H9 (cell line): ENCODE measurements around the gene B3GNT9. TPM values are rescaled to one million over a fixed set of nuclear protein-coding genes. Genes with fewer than 3 reads are reported as not detected.

Experiments
- DNase-seq: peaks from one replicate; pipeline ENCODE4 v3.0.0-alpha.2; 2017
- H2AFZ ChIP-seq: one replicate; pipeline ENCODE4 v1.6.1; 2013; ENCODE audit warnings: mild to moderate bottlenecking, low read length, control low read depth, moderate library complexity
- H2AK5ac ChIP-seq: 2 replicates; pipeline ENCODE4 v1.6.1; 2013; ENCODE audit warnings: low read length, control low read depth, mixed read lengths; ENCODE audit not compliant: insufficient read length
- H2BK120ac ChIP-seq: one replicate; pipeline ENCODE4 v1.6.1; 2013; ENCODE audit warnings: low read depth, mild to moderate bottlenecking, low read length, control low read depth, inconsistent platforms; ENCODE audit not compliant: poor library complexity, severe bottlenecking
- H2BK12ac ChIP-seq: 2 replicates; pipeline ENCODE4 v1.6.1; 2013; ENCODE audit warnings: low read length, control low read depth, mixed read lengths, low read depth; ENCODE audit not compliant: insufficient read length
- H2BK15ac ChIP-seq: 2 replicates; pipeline ENCODE4 v1.6.1; 2013; ENCODE audit warnings: low read depth, low read length, control low read depth
- H2BK20ac ChIP-seq: one replicate; pipeline ENCODE4 v1.6.1; 2013; ENCODE audit warnings: low read depth, mild to moderate bottlenecking, low read length, control low read depth, inconsistent platforms; ENCODE audit not compliant: poor library complexity, severe bottlenecking
- H2BK5ac ChIP-seq: 2 replicates; pipeline ENCODE4 v1.6.1; 2013; ENCODE audit warnings: low read length, control low read depth, mixed read lengths; ENCODE audit not compliant: insufficient read length
- H3K14ac ChIP-seq: 2 replicates; pipeline ENCODE4 v1.6.1; 2013; ENCODE audit warnings: low read length, control low read depth; ENCODE audit not compliant: insufficient read depth
- H3K18ac ChIP-seq: 2 replicates; pipeline ENCODE4 v1.6.1; 2013; ENCODE audit warnings: low read depth, mild to moderate bottlenecking, mixed read lengths, low read length, control low read depth; ENCODE audit not compliant: insufficient read length
- H3K23ac ChIP-seq: 2 replicates; pipeline ENCODE4 v1.6.1; 2013; ENCODE audit warnings: low read length, control low read depth, mixed read lengths, low read depth; ENCODE audit not compliant: insufficient read length
- H3K23me2 ChIP-seq: 2 replicates; pipeline ENCODE4 v1.6.1; 2013; ENCODE audit warnings: low read depth, mild to moderate bottlenecking, mixed read lengths, low read length, control low read depth; ENCODE audit not compliant: insufficient read length, poor library complexity, severe bottlenecking
- H3K27ac ChIP-seq: 2 replicates; pipeline ENCODE4 v1.5.1; 2013; ENCODE audit warnings: low read length, control low read depth, mixed read lengths, low read depth; ENCODE audit not compliant: insufficient read length
- H3K27me3 ChIP-seq: 2 replicates; pipeline ENCODE4 v1.6.1; 2013; ENCODE audit warnings: low read length, control low read depth, inconsistent platforms; ENCODE audit not compliant: insufficient read depth
- H3K4ac ChIP-seq: 2 replicates; pipeline ENCODE4 v1.6.1; 2013; ENCODE audit warnings: low read depth, mild to moderate bottlenecking, control low read depth, inconsistent platforms, low read length, moderate library complexity
- H3K4me1 ChIP-seq: 2 replicates; pipeline ENCODE4 v1.6.1; 2013; ENCODE audit warnings: low read length, control low read depth, inconsistent platforms; ENCODE audit not compliant: insufficient read depth
- H3K4me2 ChIP-seq: 2 replicates; pipeline ENCODE4 v1.6.1; 2013; ENCODE audit warnings: low read length, control low read depth, mixed read lengths; ENCODE audit not compliant: insufficient read length, insufficient read depth
- H3K56ac ChIP-seq: 2 replicates; pipeline ENCODE4 v1.6.1; 2013; ENCODE audit warnings: low read depth, mild to moderate bottlenecking, mixed read lengths, low read length, control low read depth; ENCODE audit not compliant: insufficient read length
- H3K79me1 ChIP-seq: 2 replicates; pipeline ENCODE4 v1.6.1; 2013; ENCODE audit warnings: low read depth, mild to moderate bottlenecking, moderate library complexity, low read length, control low read depth, inconsistent platforms; ENCODE audit not compliant: insufficient read depth, poor library complexity, severe bottlenecking
- H3K79me2 ChIP-seq: 2 replicates; pipeline ENCODE4 v1.6.1; 2013; ENCODE audit warnings: low read length, control low read depth, inconsistent platforms; ENCODE audit not compliant: insufficient read depth
- H3K9ac ChIP-seq: 2 replicates; pipeline ENCODE4 v1.6.1; 2013; ENCODE audit warnings: low read length, control low read depth, mixed read lengths; ENCODE audit not compliant: insufficient read length; ENCODE audit errors: extremely low read depth
- H3K9me3 ChIP-seq: one replicate; pipeline ENCODE4 v1.6.1; 2013; ENCODE audit warnings: low read depth, low read length, inconsistent platforms; ENCODE audit not compliant: control insufficient read depth
- H3T11ph ChIP-seq: one replicate; pipeline ENCODE4 v1.6.1; 2013; ENCODE audit warnings: mild to moderate bottlenecking, low read length, control low read depth, inconsistent platforms
- H4K20me1 ChIP-seq: one replicate; pipeline ENCODE4 v1.6.1; 2013; ENCODE audit not compliant: control insufficient read depth, insufficient read length, insufficient read depth
- H4K5ac ChIP-seq: 2 replicates; pipeline ENCODE4 v1.6.1; 2013; ENCODE audit warnings: low read depth, mild to moderate bottlenecking, mixed read lengths, low read length, control low read depth; ENCODE audit not compliant: insufficient read length
- H4K8ac ChIP-seq: replicated peaks from 2 replicates; pipeline ENCODE4 v1.6.1; 2013; ENCODE audit warnings: low read length, control low read depth, mixed read lengths, low read depth; ENCODE audit not compliant: insufficient read length
- H4K91ac ChIP-seq: 2 replicates; pipeline ENCODE4 v1.6.1; 2013; ENCODE audit warnings: low read depth, mild to moderate bottlenecking, moderate library complexity, mixed read lengths, low read length, control low read depth; ENCODE audit not compliant: insufficient read length
- H3K27ac Mint-ChIP-seq, 3 experiments: 2 replicates in 2 of 3; 3 replicates in 1 of 3; pipeline ENCODE4 v1.8.0; 2020 to 2021; ENCODE audit warnings: mixed read lengths in 3 of 3, mild to moderate bottlenecking in 1 of 3, moderate library complexity in 1 of 3
- H3K27me3 Mint-ChIP-seq: 2 replicates; pipeline ENCODE4 v1.8.0; 2021; ENCODE audit warnings: low read depth, mild to moderate bottlenecking, moderate library complexity, mixed read lengths
- H3K36me3 Mint-ChIP-seq, 3 experiments: 2 replicates in 2 of 3; 3 replicates in 1 of 3; pipeline ENCODE4 v1.8.0; 2020 to 2021; ENCODE audit warnings: low read depth in 3 of 3, mixed read lengths in 3 of 3; ENCODE audit not compliant: insufficient read depth in 1 of 3
- H3K4me1 Mint-ChIP-seq, 2 experiments: 2 replicates each; pipeline ENCODE4 v1.8.0; 2020; ENCODE audit warnings: mixed read lengths in 2 of 2
- H3K4me3 Mint-ChIP-seq, 2 experiments: 2 replicates in 1 of 2; 3 replicates in 1 of 2; pipeline ENCODE4 v1.8.0; 2020 to 2021; ENCODE audit warnings: mild to moderate bottlenecking in 2 of 2, mixed read lengths in 2 of 2, moderate library complexity in 1 of 2
- H3K9me3 Mint-ChIP-seq, 2 experiments: 2 replicates in 1 of 2; 3 replicates in 1 of 2; pipeline ENCODE4 v1.8.0; 2020; ENCODE audit warnings: mild to moderate bottlenecking in 2 of 2, mixed read lengths in 2 of 2, moderate library complexity in 1 of 2
- WGBS: extraction: QIAGEN DNeasy Blood & Tissue Kit; methylation state at CpG from one replicate; pipeline ENCODE4 v1.1.7; 2013; ENCODE audit warnings: missing lambda C conversion rate, low lambda C conversion rate, mixed read lengths; ENCODE audit not compliant: insufficient read length; ENCODE audit errors: extremely low coverage; 5-methylcytosine and 5-hydroxymethylcytosine counted together
- total RNA-seq: library from RNA; stranded (reverse); gene quantifications from 2 replicates; pipeline ENCODE4 v1.2.1, GENCODE V29; 2021
- TF ChIP-seq, protein P1 (sequence below): fragments of 200-600 bp; sonication (generic); conservative IDR thresholded peaks from 3 replicates; pipeline ENCODE4 v1.8.0; 2021; ENCODE audit warnings: antibody characterized with exemption, mild to moderate bottlenecking

Gene B3GNT9
- total RNA-seq, 1 experiment from 2014 or later = 11.2 TPM

DNA sequence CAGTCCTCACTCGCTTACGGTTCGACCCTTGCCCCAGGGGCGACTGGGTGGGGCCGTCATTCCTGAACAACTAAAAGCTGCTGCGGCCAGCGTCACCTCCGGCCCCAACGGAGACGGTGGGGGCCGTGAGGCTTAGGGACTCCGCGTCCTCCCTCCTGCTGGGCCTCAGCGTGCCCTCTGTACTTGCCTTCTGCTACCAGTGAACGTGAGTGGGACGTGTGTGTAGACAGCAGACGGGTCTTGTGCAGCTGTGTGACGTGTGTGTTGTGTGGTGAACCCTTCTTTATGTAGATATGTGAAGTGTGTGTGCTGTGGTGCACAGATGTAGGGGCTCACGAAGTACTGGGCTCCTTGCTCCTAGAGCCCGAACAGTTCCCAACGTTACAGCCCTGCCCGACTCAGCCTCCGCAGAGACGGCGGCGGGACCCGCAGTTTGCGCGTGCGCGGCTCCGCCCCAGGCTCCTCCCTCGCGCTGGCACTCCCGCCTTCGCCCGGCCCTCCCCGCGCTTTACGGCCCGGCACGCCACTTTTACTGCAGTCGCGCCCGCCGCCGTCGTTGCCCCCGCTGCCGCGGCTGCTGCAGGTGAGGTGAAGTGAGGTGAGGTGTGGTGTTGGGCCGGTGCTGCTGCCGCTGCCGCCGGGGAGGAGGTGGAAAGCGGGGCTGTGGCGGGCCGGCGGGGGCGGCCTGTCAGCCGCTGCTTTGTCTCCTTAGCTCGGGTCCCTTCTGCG is 41.2 kb downstream of the B3GNT9 start, which contains the start of gene PHAF1:
TSS of gene PHAF1 (plus strand) at position 535 of the 729 bp plus-strand sequence. CDS start 235 bp downstream, outside the sequence.
- Histone ChIP-seq H2AK5ac (no peak within 1 kb of the TSS), H3K9me3 (no peaks in the 10 kb centered on the region), H3K9ac (peak within 1 kb of the TSS; percentile 81), H3K23me2 (peaks cover 9% of the 10 kb centered on the region), H3K4ac (no peak within 1 kb of the TSS), H3K18ac (peak within 1 kb of the TSS; percentile 92), H2BK5ac (no peak within 1 kb of the TSS), H2AFZ (peak within 1 kb of the TSS; percentile 23), H3K4me1 (no peaks in the 10 kb centered on the region), H2BK120ac (no peak within 1 kb of the TSS), H3K23ac (no peak within 1 kb of the TSS), H3K4me2 (peak within 1 kb of the TSS; percentile 86), H3K27ac (no peak within 1 kb of the TSS), H3K56ac (no peak within 1 kb of the TSS), H3T11ph (no peak within 1 kb of the TSS), H3K14ac (peak within 1 kb of the TSS; percentile 13; the same call in 1 of the 2 replicates), H4K91ac (no peak within 1 kb of the TSS), H2BK12ac (no peak within 1 kb of the TSS), H2BK15ac (no peak within 1 kb of the TSS), H3K79me1 (no peaks in the 10 kb centered on the region), H3K79me2 (peaks cover 6% of the 10 kb centered on the region; the same call in 1 of the 2 replicates), H2BK20ac (no peak within 1 kb of the TSS), H4K5ac (no peak within 1 kb of the TSS), H4K20me1 (no peaks in the 10 kb centered on the region), H4K8ac (no peak within 1 kb of the TSS), H3K27me3 (no peaks in the 10 kb centered on the region)
- peak; percentile 96 for DNase-seq
- peaks cover 15 to 21% of the 10 kb centered on the region in 2 experiments for H3K4me1 Mint-ChIP-seq
- WGBS = no CpG with 5 or more reads among the region's 63 CpGs
- peaks cover 1% of the 10 kb centered on the region for H3K27me3 Mint-ChIP-seq
- TF ChIP-seq, protein P1, sequence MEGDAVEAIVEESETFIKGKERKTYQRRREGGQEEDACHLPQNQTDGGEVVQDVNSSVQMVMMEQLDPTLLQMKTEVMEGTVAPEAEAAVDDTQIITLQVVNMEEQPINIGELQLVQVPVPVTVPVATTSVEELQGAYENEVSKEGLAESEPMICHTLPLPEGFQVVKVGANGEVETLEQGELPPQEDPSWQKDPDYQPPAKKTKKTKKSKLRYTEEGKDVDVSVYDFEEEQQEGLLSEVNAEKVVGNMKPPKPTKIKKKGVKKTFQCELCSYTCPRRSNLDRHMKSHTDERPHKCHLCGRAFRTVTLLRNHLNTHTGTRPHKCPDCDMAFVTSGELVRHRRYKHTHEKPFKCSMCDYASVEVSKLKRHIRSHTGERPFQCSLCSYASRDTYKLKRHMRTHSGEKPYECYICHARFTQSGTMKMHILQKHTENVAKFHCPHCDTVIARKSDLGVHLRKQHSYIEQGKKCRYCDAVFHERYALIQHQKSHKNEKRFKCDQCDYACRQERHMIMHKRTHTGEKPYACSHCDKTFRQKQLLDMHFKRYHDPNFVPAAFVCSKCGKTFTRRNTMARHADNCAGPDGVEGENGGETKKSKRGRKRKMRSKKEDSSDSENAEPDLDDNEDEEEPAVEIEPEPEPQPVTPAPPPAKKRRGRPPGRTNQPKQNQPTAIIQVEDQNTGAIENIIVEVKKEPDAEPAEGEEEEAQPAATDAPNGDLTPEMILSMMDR = no peak
- peak within 1 kb of the TSS; percentile 83 to 96 (median 91); a peak in 5 of 7 replicates for H3K27ac Mint-ChIP-seq
- peak within 1 kb of the TSS; percentile 99 for H3K4me3 Mint-ChIP-seq
- no peaks in the 10 kb centered on the region for H3K9me3 Mint-ChIP-seq
- H3K36me3 Mint-ChIP-seq = peaks cover 0 to 5% (median 0%) of the 10 kb centered on the region in 3 experiments; a peak in 2 of 7 replicates
